Upper lobe of right lung (tissue), 1 donor: ENCODE data around the gene CACNB4. TPM values are rescaled to one million over a fixed set of nuclear protein-coding genes. Genes with fewer than 3 reads are reported as not detected.

Experiments used
- ATAC-seq: fragments of 200-7000 bp; cut with Tn5 transposase; one replicate; pipeline ENCODE4 v1.9.1; 2020; ENCODE audit warnings: mild to moderate bottlenecking, moderate library complexity
- DNase-seq: peaks from one replicate; pipeline ENCODE4 v3.0.0-alpha.2; 2020
- H3K27ac ChIP-seq: fragments of 200-600 bp; one replicate; pipeline ENCODE4 v1.8.0; 2022
- H3K27me3 ChIP-seq: fragments of 200-600 bp; one replicate; pipeline ENCODE4 v1.8.0; 2022; ENCODE audit warnings: mild to moderate bottlenecking
- H3K36me3 ChIP-seq: fragments of 200-600 bp; one replicate; pipeline ENCODE4 v1.8.0; 2022
- H3K4me1 ChIP-seq: fragments of 200-600 bp; one replicate; pipeline ENCODE4 v1.8.0; 2022
- H3K4me3 ChIP-seq: fragments of 200-600 bp; one replicate; pipeline ENCODE4 v1.8.0; 2022; ENCODE audit warnings: mild to moderate bottlenecking
- H3K9me3 ChIP-seq: fragments of 200-600 bp; one replicate; pipeline ENCODE4 v1.8.0; 2022
- CTCF ChIP-seq: fragments of 200-600 bp; IDR thresholded peaks from one replicate; pipeline ENCODE4 v1.8.0; 2022; ENCODE audit warnings: antibody characterized with exemption
- intact Hi-C: fragments of 100-400 bp; cut with DNase I; formaldehyde crosslinking; loops from one replicate; pipeline ENCODE4 v1.11.0; 2022
- total RNA-seq: library from RNA; stranded (reverse); fragmentation: NEBNext Ultra II Directional; extraction: Animal tissue kit (Norgen Biotek cat#: 25700); gene quantifications from one replicate; pipeline ENCODE4 v1.2.1, GENCODE V29; 2021
- donor health status: DM: no; HTN: yes; CAD: no; lungs with severe emphysema.

Gene CACNB4
- total RNA-seq, 1 donor from 2014 or later, result 15.3 TPM

- TF ChIP-seq CTCF, result no peak
- Histone ChIP-seq H3K36me3 (no peaks in the 10 kb centered on the region), H3K27me3 (no peaks in the 10 kb centered on the region), H3K4me1 (peaks cover 4% of the 10 kb centered on the region), H3K9me3 (no peaks in the 10 kb centered on the region), H3K4me3 (no peak overlapping the region), H3K27ac (no peak overlapping the region)
- ATAC-seq (no peak), DNase-seq (no peak)
- intact Hi-C loops, result no loop called here
Measured at GRCh38 chr2:152088006-152088405, 10.8 kb downstream of the CACNB4 start.

GRCh38 chr2:152086231-152086630 lies 12.6 kb downstream of the CACNB4 start:
- no peak for TF ChIP-seq CTCF
- intact Hi-C loops, result no loop called here
- ATAC-seq (no peak), DNase-seq (no peak)
- Histone ChIP-seq H3K36me3 (no peaks in the 10 kb centered on the region), H3K9me3 (no peaks in the 10 kb centered on the region), H3K27me3 (no peaks in the 10 kb centered on the region), H3K4me3 (no peak overlapping the region), H3K4me1 (peaks cover 4% of the 10 kb centered on the region), H3K27ac (no peak overlapping the region)

- TF ChIP-seq CTCF, result no peak
- peaks cover 4% of the 10 kb centered on the region for H3K4me1 ChIP-seq
- H3K27me3 ChIP-seq, result no peaks in the 10 kb centered on the region
- no peak overlapping the region for H3K27ac ChIP-seq
- intact Hi-C loops, result no loop called here
- H3K9me3 ChIP-seq, result no peaks in the 10 kb centered on the region
- H3K4me3 ChIP-seq, result no peak overlapping the region
- ATAC-seq (peak; percentile 57), DNase-seq (no peak)
- H3K36me3 ChIP-seq, result no peaks in the 10 kb centered on the region
Measured at GRCh38 chr2:152084076-152084475, 14.8 kb downstream of the CACNB4 start.

DNA sequence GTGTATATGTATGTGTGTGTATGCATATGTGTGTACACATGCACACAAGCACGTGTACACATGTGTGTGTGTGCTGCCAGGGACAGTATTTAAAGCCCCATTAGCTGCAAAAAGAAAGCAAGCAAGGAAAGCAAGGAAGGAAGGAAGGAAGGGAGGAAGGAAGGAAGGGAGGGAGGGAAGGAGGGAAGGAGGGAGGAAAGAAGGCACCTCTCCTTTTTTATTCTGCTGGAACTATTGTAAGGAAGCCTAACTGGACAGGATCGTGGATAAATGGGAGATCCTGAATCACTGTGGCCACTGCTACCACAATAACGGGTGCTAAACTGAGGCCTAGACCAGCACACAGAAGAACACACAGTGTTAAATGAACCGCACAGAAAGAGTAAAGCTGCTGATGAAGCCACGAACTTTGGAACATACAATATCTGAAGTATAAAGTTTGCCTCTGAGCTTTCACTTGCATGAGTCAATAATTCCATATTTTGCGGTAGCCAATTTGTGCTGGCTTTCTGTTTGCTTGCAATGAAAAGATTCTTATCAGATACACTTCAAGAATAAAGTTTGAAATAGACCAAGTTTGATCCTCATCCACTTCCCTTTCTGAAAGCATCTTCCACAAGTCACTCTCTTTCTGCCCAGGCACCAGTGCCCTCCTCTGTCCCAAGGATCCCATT lies 15.5 kb downstream of the CACNB4 start:
- H3K9me3 ChIP-seq, result no peaks in the 10 kb centered on the region
- DNase-seq (no peak), ATAC-seq (no peak)
- no peak for TF ChIP-seq CTCF
- H3K27me3 ChIP-seq, result no peaks in the 10 kb centered on the region
- H3K4me3 ChIP-seq, result no peak overlapping the region
- H3K27ac ChIP-seq, result no peak overlapping the region
- no peaks in the 10 kb centered on the region for H3K4me1 ChIP-seq
- intact Hi-C loops, result no loop called here
- no peaks in the 10 kb centered on the region for H3K36me3 ChIP-seq

GRCh38 chr2:152078662-152079061 lies 20.2 kb downstream of the CACNB4 start:
- TF ChIP-seq CTCF, result no peak
- ATAC-seq (no peak), DNase-seq (no peak)
- no peak overlapping the region for H3K27ac ChIP-seq
- H3K9me3 ChIP-seq, result no peaks in the 10 kb centered on the region
- H3K36me3 ChIP-seq, result no peaks in the 10 kb centered on the region
- intact Hi-C loops, result no loop called here
- no peaks in the 10 kb centered on the region for H3K4me1 ChIP-seq
- no peaks in the 10 kb centered on the region for H3K27me3 ChIP-seq
- no peak overlapping the region for H3K4me3 ChIP-seq

DNA sequence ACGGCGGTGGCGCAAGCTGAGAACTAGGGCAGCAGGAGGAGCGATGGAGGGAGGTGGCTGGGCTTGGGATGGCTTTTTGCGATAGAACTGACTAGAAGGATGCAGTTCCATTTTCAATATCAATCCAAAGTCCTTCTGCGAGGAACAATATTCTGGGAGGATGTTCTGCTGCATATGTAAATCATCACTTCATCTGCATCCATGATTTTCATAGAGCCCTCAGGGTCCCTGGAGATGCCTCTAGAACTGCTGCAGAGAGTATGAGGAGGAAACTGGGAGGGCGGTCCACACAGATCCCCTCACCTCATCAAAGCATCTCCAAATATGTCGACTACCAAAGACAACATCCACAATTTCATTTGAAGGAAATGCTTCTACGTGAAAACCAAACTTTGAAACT lies 20.8 kb downstream of the CACNB4 start:
- H3K27me3 ChIP-seq, result no peaks in the 10 kb centered on the region
- TF ChIP-seq CTCF, result no peak
- no peaks in the 10 kb centered on the region for H3K9me3 ChIP-seq
- no peaks in the 10 kb centered on the region for H3K4me1 ChIP-seq
- ATAC-seq (no peak), DNase-seq (no peak)
- H3K36me3 ChIP-seq, result no peaks in the 10 kb centered on the region
- no peak overlapping the region for H3K4me3 ChIP-seq
- intact Hi-C loops, result no loop called here
- H3K27ac ChIP-seq, result no peak overlapping the region
